Measurements from ENCODE around the gene FNDC3B.

GRCh38 chr3:172346161-172346560, 306.8 kb downstream of the FNDC3B start:
- no peak for TF ChIP-seq POLR2A (IDR thresholded peaks at IDR 0.05; ENCODE audit: extremely low read depth, insufficient read length)
- no peak for TF ChIP-seq CTCF (IDR thresholded peaks at IDR 0.05; ENCODE audit: low read depth, low read length)
